DMS79 treated with DMSO at 0.1 percent for 48 hours (cell line): ENCODE data around the gene FITM2.
"Not testable (repeated sequence)": the region's sequence is repeated elsewhere in the genome, so short reads cannot be mapped to it uniquely, and the experiment has no call there.

Experiments
- DNase-seq: peaks from one replicate; lab custom pipeline; 2025; lab: John Stamatoyannopoulos, UW

FITM2 gene, protein sequence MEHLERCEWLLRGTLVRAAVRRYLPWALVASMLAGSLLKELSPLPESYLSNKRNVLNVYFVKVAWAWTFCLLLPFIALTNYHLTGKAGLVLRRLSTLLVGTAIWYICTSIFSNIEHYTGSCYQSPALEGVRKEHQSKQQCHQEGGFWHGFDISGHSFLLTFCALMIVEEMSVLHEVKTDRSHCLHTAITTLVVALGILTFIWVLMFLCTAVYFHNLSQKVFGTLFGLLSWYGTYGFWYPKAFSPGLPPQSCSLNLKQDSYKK

DNA sequence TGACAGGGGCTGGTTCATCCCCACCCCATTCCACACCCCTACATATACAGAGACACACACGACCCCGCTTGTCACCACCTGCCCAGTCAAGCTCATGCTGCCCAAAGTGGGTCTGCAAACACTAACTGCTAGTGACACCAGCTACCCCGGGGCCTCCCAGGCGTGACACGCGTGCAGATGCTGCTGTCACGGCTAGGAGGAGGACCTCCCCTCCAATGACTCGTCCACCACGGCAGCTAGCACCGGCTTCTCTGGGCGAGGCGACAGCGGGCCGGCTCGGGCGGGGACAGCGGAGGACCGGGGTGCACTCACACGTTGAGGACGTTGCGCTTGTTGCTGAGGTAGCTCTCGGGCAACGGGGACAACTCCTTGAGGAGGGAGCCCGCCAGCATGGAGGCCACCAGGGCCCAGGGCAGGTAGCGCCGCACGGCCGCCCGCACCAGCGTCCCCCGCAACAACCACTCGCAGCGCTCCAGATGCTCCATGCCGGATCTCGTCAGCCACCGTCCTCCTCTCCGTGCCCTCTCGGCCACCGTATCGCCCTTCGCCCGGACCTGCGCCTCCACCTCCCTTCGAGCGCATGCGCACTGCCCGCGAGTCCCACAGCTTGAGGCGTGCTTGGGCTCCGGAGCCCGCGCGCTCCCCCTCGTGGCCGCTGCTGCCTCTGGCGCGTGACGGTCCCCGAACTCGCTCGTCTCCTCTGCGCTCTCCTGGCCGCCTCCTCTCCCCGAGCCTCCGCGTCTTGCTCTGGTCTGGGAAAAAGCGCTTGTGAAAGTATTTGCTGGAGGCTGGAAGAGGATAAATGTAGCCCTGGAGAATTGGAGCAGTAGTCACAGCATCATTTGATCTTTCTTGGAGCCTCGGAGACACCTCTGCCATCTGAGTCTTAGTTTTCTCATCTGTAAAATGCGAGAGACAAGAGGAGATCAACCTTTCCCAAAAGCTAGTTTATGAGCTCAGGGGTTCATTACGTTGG, at the start of gene FITM2:
FITM2 (minus strand) TSS at position 539 of the 976 bp plus-strand sequence; CDS start at position 485, 54 bp downstream.
- peak; percentile 70 for DNase-seq

DNA sequence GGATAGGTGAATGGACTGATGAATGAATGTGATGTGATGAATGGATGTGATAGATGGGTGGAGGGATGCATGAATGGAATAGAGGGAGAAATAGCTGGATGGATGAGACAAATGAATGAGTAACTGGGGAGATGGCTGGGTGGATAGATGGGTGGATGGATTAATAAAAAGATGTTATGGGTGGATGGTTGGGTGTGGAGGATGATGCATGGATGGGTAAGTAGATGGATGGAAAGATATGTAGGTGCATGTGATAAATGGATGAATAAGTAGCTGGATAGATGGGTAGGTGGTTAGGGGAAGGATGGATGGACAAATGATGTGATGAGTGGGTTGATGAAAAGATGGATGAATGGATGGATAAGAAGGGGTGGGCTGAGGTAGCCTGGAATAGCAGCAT, 49.2 kb upstream of the FITM2 start:
- no peak for DNase-seq

DNA sequence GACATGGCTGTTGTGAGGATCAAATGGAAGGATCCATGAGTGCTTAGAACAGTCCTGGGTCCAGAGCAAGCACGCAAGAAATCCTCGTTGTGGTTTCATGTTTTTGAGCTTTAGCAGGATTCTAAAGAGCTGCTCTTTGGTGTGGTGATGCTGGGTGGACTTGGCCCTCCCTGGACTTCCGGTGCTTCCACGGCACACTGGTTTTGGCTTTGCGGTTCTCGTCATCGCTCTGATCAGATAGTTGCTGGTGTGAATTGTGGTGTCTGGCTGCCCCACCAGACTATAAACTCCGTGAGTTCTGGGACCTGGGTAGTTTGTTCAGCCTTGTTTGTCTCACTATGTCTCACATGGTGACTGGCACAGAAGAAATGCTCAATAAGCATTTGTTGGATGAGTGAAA, 47.8 kb upstream of the FITM2 start:
- DNase-seq = no peak

DNA sequence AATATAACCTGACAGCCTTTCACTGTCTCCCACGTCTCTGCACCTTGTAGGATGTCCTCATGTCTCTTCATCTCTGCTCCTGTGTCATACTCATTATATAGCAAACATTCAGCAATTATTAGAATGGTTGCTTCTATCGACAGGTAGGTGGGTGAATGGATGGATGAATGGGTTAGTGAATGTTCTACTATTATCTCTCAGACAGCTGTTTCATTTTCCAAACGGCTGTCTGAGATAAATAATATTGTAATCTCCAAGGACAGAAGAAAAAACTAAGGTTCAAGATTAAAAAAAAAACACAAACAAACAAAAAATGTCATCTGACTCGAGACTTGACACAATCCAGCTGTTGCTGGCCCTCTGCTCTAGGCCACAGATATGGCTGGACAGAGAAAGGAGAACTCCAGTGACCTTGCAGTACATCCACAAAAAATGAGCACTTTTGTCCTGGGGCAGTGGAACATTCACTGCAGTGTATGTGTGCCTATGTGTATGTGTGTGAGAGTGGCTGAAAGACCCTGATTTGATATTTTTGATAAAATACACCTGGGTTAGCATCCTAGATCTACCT, 46.6 kb upstream of the FITM2 start:
- no peak for DNase-seq

GRCh38 chr20:44357020-44357419, 46.0 kb upstream of the FITM2 start:
- DNase-seq = no peak

GRCh38 chr20:44356353-44356723, 45.3 kb upstream of the FITM2 start:
- no peak for DNase-seq

GRCh38 chr20:44355498-44356352, 44.7 kb upstream of the FITM2 start, which contains the start of gene HNF4A:
TSS of gene HNF4A (plus strand) at chr20:44355699. CDS start at chr20:44355805, 106 bp downstream.
- no peak for DNase-seq

DNA sequence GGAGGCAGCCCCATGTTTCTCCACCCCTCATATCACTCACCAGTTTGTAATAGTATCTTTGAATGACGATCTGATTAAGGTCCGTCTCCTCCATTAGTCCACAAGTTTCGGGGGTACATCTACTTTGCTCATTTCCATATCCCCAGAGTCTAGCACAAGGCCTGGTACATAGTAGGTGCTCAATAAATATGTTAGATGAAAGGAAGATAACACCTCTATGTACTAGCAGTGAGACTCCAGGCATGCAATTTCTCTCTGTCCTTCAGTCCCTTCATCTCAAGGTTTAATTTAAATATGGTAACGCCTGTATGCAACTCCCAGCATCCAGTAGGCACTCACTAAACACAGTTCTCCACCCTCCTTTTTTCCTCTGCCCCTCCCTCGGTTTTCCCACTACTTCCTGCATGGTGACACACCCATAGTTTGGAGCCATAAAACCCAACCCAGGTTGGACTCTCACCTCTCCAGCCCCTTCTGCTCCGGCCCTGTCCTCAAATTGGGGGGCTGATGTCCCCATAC, 44.0 kb upstream of the FITM2 start:
- DNase-seq = no peak

- DNase-seq = no peak
These were observed 39.6 kb upstream of the FITM2 start for GRCh38 chr20:44350567-44350966.

DNA sequence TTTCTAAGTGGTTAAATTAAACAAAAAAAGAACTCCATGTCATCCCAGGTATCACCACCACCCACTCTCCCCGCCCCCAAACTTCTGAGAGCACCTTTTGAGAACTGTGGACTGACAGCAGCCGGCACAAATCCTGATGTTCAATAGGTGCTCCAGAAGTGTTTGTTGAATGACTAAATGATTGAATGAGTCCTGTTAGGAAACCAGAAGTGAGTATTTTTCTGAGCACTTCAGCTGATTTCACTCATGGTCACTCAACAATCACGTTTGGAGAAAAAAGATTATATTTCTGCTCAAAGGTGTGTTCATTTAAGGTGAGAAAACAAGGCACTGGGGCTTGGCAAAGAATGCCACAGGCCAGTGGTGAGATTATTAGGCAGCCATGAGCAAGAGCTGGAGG, 38.3 kb upstream of the FITM2 start:
- DNase-seq = no peak

- no peak for DNase-seq
These were observed 37.2 kb upstream of the FITM2 start for GRCh38 chr20:44348168-44348659.

DNA sequence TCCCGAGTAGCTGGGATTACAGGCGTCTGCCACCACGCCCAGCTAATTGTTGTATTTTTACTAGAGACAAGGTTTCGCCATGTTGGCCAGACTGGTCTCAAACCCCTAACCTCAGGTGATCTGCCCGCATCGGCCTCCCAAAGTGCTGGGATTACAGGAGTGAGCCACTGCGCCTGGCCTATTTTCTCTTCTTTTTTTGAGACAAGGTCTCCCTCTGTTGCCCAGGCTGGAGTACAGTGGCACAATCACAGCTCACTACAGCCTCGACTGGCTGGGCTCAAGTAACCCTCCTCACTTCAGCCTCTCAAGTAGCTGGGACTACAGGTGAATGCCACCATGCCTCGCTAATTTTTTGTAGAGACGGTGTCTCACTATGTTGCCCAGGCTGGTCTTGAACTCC, 34.9 kb upstream of the FITM2 start:
- DNase-seq = not testable (repeated sequence)

DNA sequence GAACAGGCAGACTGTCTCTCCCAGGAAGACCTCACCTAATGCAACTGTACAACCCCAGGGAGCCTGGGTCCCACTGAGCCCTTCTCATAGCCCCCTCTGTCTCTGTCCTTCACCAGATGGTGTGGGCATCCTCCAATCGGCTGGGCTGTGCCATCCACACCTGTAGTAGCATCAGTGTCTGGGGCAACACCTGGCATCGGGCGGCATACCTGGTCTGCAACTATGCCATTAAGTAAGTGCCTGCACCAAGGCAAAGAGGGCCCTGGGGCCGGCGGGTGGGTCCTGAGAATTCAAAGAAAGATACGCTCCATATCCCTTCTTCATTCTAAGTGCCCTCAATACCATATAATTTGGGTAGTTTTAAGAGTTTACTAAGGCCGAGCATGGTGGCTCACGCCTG, 34.1 kb upstream of the FITM2 start:
- DNase-seq = no peak

DNA sequence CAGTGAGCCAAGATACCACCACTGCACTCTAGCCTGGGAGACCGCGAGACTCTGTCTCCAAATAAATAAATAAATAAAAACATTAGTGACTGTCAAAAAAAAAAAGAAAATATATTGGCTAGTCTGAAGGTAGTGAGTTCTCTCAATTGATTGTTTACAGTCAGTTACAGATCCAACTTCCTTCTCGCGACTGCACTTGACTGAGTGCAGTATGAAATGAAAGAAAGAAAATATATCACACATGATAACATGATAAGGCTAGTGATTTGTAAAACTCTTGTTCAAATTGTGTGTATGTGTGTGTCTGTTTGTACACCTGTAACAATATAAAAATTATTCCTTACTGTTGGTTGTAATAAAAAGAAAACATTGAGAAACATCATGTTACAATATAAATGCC, 33.7 kb upstream of the FITM2 start:
- DNase-seq = no peak

- no peak for DNase-seq
These were observed 32.2 kb upstream of the FITM2 start for GRCh38 chr20:44343162-44343675.

- no peak for DNase-seq
These were observed 31.2 kb upstream of the FITM2 start for GRCh38 chr20:44342248-44342647.

DNA sequence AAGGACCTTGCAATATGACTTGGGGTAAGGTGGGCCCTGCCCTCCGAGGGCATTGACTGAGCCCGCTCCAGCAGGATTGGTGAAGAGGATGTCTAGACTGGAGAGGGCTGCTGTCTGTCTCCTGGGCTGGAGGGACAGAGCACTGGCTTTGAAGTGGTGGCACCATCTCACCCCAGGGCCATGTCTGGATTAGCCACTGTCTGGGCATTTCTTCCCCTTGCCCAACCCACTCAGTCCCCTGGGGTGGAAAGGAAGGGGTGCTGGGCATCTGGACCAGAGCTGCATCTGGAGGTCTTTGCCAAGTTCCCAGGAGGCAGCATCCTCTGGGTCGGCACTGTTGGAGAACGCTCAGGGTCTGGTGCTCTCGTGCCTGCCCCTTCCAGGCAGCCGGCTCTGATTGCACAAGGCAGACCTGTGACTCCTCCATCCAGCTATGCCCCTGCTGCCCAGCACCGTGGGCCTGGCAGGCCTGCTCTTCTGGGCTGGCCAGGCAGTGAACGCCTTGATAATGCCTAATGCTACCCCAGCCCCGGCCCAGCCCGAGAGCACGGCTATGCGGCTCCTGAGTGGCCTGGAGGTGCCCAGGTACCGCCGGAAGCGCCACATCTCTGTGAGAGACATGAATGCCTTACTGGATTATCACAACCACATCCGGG, 25.9 kb upstream of the FITM2 start, which contains the start of gene R3HDML:
R3HDML (plus strand) TSS at position 319 of the 656 bp plus-strand sequence; CDS start at position 434, 115 bp downstream.
- DNase-seq = no peak

GRCh38 chr20:44336086-44336485, 25.1 kb upstream of the FITM2 start:
- no peak for DNase-seq

- no peak for DNase-seq
These were observed 24.7 kb upstream of the FITM2 start for GRCh38 chr20:44335675-44336074.

DNA sequence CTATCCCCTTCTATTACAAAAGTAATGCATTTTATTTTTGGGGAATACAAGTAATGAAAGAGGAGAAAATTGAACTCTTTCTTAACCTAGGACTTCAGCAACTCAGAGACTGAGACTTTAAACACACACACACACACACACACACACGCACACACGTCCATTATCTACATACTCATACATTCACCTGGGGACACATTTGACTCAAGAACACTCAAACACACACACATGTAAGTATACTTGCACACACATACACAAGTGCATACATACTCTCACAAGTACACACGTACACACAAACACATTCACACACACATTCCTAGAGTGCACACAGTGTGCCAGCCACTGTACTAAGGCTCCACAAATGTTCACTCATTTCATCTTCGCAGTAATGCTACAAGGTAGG, 23.7 kb upstream of the FITM2 start:
- no peak for DNase-seq
